Large intestine (tissue), 3 donors: Measurements from ENCODE around the gene POU2F1. TPM values are rescaled to one million over a fixed set of nuclear protein-coding genes. Genes with fewer than 3 reads are reported as not detected.
"Not testable (repeated sequence)": the region's sequence is repeated elsewhere in the genome, so short reads cannot be mapped to it uniquely, and the experiment has no call there.

Experiments used
- DNase-seq, 2 donors: peaks; one replicate each; pipeline versions ENCODE4 v3.0.0 to v3.0.0-alpha.2; 2013
- H3K27ac ChIP-seq: one replicate; pipeline ENCODE4 v1.5.1; 2013; ENCODE audit warnings: low read length
- H3K27me3 ChIP-seq: 2 replicates; pipeline ENCODE4 v1.6.1; 2013; ENCODE audit warnings: low read length; ENCODE audit not compliant: control insufficient read depth, insufficient read depth
- H3K36me3 ChIP-seq: 2 replicates; pipeline ENCODE4 v1.6.1; 2013; ENCODE audit warnings: low read length; ENCODE audit not compliant: control insufficient read depth, insufficient read depth
- H3K4me1 ChIP-seq: one replicate; pipeline ENCODE4 v1.6.1; 2013; ENCODE audit warnings: low read length; ENCODE audit not compliant: control insufficient read depth, insufficient read depth
- H3K4me3 ChIP-seq: one replicate; pipeline ENCODE4 v1.5.1; 2013; ENCODE audit warnings: low read length
- H3K9me3 ChIP-seq: one replicate; pipeline ENCODE4 v1.6.1; 2013; ENCODE audit warnings: mild to moderate bottlenecking, low read depth, low read length, moderate library complexity; ENCODE audit not compliant: control insufficient read depth
- WGBS: methylation state at CpG from one replicate; pipeline ENCODE4 v1.1.5; 2013; ENCODE audit warnings: low lambda C conversion rate; ENCODE audit not compliant: insufficient coverage; 5-methylcytosine and 5-hydroxymethylcytosine counted together
- polyA plus RNA-seq: library from polyadenylated mRNA; unstranded; fragments of 120-200 nt; gene quantifications from one replicate; pipeline ENCODE4 v1.2.1, GENCODE V29; 2013

The POU2F1 gene
- polyA plus RNA-seq, 1 donor, result 8.9 TPM

DNA sequence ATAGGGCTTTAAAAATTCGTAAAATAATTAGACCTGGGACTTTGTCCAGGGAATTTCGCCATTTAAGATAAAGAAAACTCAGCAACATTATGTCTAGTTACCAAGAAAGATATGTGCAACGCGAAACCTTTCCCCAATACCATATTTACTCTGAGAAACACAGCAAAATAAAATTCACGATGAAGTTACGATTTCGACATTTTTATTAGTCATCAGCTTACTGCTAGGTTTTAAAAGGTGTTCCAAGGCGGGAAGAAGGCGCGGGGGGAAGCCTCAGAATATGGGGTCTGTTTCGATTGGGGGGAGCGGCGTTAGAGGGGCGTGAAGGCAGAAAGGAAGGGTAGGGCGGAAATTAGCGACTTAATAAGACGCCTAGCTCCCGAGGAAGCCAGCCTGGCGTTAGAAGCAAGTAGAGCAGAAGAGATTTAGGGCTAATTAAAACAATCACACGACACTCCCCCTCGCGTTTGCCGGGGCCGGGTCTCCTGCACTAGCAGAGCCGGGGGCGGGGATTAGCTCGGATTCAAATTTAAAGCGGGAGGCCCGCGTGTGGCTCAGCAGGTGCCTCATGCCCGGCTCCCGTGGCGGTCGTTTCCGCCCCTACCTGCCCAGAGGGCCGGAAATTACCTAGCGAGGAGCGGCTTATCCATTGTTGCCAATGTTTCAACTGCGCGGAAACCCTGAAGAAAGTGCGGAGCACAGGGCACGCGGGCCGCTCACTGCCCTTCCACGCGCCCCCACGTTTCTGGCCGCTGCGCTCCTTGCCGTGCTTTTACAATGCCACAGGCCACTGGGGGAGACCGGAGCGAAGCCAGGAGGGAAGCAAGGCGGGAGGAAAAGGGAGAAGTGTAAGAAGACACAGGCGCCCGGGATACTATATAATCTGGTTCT, 795 bp upstream of the POU2F1 start:
- H3K4me1 ChIP-seq, result peaks cover 18% of the 10 kb centered on the region

DNA sequence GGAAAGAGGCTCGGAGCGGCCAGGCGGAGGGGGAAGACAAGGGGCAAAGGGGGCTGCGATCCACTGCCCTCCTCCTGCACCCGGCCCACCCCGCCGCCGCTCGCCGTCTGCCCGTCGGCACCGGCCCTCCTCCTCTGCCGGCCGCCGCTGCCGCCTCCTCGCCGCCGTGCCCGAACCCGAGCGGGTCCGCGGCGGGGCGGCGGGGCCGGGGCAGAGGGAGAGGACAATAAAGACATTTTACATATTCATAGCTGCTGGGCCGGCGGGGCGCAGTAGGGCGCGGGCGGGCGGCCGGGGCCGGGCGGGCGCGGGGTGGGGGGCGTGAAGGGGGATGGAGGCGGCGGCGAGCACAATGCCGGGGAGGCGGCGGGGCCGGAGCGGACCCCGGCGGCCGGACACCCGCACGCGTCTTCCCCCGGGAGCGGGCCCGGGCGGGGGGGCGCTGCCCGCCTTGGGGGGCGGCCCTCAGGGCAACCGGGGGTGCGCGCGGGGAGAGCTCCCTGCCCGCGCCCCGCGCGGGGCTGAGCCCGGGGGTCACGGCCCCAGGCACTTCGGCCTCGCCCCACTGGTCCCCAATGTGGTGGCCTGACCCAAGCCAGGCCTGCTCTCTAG, 546 bp downstream of the POU2F1 start:
- Histone ChIP-seq H3K4me1 (peaks cover 18% of the 10 kb centered on the region), H3K4me3 (peak overlapping the region; percentile 86), H3K36me3 (no peaks in the 10 kb centered on the region), H3K9me3 (no peaks in the 10 kb centered on the region), H3K27me3 (no peaks in the 10 kb centered on the region), H3K27ac (peak overlapping the region; percentile 96)
- no CpG with 5 or more reads among the region's 76 CpGs for WGBS
- DNase-seq, result no peak

More for the DNA sequence above, 795 bp upstream of the POU2F1 start:
- peak; percentile 86 to 95 for DNase-seq
- Histone ChIP-seq H3K4me3 (peak overlapping the region; percentile 71), H3K27me3 (no peaks in the 10 kb centered on the region), H3K9me3 (no peaks in the 10 kb centered on the region), H3K36me3 (no peaks in the 10 kb centered on the region), H3K27ac (peak overlapping the region; percentile 92)
- WGBS, result no CpG with 5 or more reads among the region's 55 CpGs

DNA sequence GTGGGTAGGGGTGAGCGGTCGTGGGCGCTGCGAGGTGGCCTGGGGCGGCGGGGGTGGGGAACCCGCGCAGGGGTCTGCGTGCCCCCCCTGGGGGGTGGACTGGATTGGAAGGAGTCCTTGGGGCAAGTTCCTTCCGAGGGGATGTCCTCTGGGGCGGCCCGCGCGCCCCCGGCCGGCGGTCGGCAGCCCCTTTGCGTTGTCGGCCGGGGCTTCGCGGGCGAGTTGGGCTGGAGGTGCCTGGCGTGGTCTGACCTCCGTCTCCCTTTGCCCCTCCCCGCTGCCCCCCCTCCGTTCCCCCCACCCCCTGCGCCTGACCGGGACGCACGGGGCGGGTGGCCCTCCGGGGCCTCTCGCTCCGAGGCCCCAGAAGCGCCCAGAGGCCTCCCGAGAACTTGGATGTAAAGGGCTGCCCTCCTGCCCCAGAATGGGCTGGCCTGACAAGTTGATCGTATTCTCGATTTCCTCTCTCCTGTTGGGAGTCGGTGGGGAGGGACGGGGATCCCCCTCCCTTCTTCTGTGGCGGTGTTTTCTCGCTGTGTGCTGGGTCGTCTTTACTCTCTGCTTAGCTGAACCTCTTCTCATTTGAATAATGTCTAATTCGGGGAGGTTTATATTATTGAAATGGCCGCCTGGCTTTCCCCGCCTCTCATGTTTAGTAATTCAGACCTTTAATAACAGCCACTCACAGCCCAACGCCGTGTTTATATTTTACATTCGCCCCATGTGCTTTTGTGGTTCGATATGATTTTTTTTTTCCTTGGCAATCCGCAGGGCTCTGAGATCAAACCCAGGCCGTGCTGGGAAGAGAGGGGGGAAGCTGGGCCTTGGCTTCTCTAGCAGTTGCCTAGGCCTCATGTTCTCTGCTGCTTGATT, 1.3 kb downstream of the POU2F1 start:
- no peaks in the 10 kb centered on the region for H3K9me3 ChIP-seq
- H3K27ac ChIP-seq, result peak overlapping the region; percentile 96
- peak overlapping the region; percentile 67 for H3K4me3 ChIP-seq
- peak; percentile 65 to 93 for DNase-seq
- no peaks in the 10 kb centered on the region for H3K36me3 ChIP-seq
- 10% methylated on average over 2 of the region's 54 CpGs for WGBS
- peaks cover 18% of the 10 kb centered on the region for H3K4me1 ChIP-seq
- H3K27me3 ChIP-seq, result no peaks in the 10 kb centered on the region

DNA sequence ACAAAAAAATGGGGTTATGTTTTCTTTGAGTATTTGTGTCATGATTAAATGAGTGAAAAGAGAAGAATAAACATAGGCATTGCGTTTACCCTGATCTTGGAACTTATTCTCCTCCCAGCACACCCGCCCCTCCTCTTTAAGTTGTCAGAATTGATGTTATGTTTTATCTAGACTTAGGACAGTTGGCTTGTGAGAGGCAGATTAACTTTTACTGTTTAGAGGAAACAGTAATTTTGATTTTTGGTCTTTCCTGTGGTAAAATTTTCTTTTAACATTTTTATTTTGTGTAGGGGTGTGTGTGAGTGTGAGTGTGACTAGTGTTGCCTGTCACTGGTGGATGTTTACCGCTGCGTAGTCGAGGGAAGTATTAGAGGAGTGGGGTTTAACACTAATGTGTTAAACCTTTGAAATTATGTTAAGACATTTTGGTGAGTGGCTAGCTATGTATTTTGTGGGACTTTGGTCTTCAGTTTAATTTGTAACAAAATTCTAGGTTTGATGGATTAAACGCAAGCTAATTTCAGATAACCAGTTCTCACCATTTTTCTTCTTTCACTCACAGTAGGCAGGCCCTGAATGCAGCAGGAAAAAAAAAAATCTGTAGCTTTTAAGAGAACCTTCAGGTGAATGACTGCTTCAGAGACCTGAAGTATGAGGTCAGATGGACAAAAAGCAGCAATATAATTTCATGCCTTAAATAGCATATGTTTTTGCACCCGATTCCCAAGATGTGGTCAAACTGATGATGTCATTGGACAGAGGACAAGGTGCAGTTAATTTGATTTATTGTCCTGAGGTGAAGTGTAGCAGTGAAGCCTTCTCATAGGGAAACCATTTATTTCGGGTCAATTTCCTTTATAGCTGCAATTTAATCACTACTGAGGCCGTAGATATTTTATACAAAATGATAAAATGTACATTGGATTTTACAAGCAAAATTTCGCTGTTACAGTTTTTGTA, 2.7 kb downstream of the POU2F1 start:
- Histone ChIP-seq H3K4me1 (peaks cover 18% of the 10 kb centered on the region), H3K4me3 (no peak overlapping the region), H3K9me3 (no peaks in the 10 kb centered on the region), H3K36me3 (no peaks in the 10 kb centered on the region), H3K27ac (peak overlapping the region; percentile 96), H3K27me3 (no peaks in the 10 kb centered on the region)
- WGBS, result 61% methylated on average over 4 of the region's 10 CpGs
- DNase-seq, result peak; percentile 61 to 85

DNA sequence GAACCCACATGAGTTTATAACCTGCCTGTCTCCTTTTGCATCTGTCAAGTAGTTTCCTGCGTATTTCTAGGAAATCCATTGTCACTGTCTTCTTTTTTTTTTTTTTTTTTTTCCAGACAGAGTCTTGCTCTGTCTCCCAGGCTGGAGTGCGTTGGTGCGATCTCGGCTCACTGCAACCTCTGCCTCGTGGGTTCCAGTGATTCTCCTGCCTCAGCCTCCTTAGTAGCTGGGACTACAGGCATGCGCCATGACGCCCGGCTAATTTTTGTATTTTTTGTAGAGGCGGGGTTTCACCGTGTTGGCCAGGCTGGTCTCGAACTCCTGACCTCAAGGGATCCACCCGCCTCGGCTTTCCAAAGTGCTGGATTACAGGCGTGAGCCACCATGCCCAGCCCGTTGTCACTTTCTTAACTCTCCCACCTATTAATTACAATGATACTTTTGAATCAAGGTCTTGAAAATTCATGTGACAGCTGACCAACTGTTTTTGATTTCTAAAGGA, 4.1 kb downstream of the POU2F1 start:
- peaks cover 22% of the 10 kb centered on the region for H3K4me1 ChIP-seq
- 83% methylated on average over 1 of the region's 15 CpGs for WGBS
- H3K27ac ChIP-seq, result not testable (repeated sequence)

DNA sequence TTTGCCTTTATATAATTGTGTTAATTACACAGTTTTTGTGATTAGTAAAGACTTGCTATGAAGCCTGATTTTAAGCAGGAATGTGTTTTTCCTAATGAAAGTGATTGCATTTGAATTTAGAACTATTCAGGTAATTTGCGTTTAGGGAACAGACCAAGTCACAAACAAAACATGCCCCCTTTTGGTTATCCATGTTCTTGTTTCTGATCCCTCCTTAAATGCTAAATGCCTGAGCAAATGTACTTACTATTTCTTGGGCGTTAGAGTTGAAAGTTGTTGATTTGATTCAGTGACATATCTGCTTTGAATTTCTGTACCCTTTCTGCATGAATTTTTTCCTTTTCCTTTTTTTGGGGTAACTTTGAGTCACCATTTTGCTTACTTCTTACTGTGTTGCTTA, 5.2 kb downstream of the POU2F1 start:
- H3K27ac ChIP-seq, result no peak overlapping the region
- no peak for DNase-seq
- WGBS, result 80% methylated on average over 2 of the region's 2 CpGs
- peaks cover 22% of the 10 kb centered on the region for H3K4me1 ChIP-seq
- no peaks in the 10 kb centered on the region for H3K27me3 ChIP-seq
- no peaks in the 10 kb centered on the region for H3K36me3 ChIP-seq
- no peaks in the 10 kb centered on the region for H3K9me3 ChIP-seq
- no peak overlapping the region for H3K4me3 ChIP-seq

More for the DNA sequence above, 4.1 kb downstream of the POU2F1 start:
- H3K9me3 ChIP-seq, H3K36me3 ChIP-seq, DNase-seq, H3K4me3 ChIP-seq, H3K27me3 ChIP-seq: not testable (repeated sequence)

DNA sequence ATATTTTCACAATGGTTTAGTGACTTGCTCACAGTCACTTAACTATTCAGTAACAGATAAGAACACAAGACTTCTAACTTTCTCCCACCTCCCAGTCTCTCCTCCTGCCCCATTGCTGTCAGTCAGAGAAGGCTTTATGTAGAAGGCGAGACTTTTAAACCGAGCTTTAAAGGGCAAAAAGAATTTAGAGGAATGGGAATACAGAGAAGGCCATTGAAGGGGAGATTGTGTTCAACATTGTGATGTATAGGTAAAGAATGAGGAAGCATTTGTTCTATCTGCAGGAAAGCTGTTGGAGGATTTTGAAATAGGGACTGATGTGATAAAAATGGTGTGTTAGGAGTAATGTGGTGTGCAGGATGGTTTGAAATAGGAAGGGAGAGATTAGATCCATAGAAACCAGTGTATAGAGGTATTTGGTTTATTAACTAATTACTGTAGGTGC, 7.3 kb downstream of the POU2F1 start:
- H3K9me3 ChIP-seq, result no peaks in the 10 kb centered on the region
- H3K27ac ChIP-seq, result peak overlapping the region; percentile 14
- 29% methylated on average over 1 of the region's 2 CpGs for WGBS
- peaks cover 16% of the 10 kb centered on the region for H3K4me1 ChIP-seq
- no peaks in the 10 kb centered on the region for H3K27me3 ChIP-seq
- H3K36me3 ChIP-seq, result no peaks in the 10 kb centered on the region
- no peak overlapping the region for H3K4me3 ChIP-seq
- DNase-seq, result peak in 1 of 2 donors; percentile 39

DNA sequence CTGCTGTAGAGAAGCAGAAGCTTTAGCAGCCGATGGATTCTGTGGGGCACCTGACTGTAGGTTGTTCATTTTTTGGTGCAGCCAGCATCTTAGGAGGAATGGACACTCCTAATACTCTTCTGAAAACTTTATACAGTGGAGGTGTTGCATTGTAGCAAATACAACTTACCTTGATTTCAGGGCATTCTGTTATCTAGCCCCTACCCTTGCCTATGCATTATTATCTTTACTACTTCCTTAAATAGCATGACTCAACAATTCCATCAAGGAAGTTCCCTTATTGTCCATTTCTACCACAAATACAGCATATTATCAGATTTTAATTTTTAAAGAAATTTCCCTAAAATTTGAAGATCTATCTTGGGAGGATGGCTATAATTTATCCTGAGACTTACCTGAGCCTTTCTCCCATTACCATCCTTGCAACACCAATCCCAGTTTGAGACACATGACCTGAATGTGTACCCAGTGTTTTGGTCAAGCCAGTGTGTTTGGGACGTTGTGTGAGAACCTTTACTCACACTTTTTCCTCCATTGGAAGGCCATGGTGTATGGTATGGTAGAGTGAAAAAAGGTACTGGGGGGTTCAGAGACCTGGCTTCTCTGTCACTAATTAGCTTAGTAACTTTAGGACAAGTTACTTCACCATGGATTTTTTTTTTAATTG, 9.2 kb downstream of the POU2F1 start:
- Histone ChIP-seq H3K4me1 (peaks cover 12% of the 10 kb centered on the region), H3K27me3 (no peaks in the 10 kb centered on the region), H3K9me3 (no peaks in the 10 kb centered on the region), H3K4me3 (no peak overlapping the region), H3K36me3 (no peaks in the 10 kb centered on the region), H3K27ac (no peak overlapping the region)
- no CpG with 5 or more reads among the region's 2 CpGs for WGBS
- DNase-seq, result no peak

DNA sequence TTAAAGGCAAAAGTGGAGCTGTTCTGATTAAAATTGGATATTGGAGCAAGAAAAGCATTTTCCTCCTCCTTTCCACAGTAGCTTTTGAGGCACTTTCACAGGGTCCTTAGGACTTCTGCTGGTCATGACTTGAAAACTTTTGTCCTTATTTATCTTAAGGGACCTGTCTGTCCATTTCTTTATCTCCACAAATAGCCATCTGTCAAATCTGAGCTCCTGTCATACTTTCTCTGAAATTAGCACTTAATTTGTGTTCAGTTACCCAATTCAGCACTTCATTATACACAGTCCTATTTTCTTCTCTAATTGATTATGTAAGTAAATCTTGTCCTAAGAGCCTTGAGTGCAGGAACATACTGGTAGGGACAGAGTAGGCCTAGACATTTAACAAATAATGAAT, 9.8 kb downstream of the POU2F1 start:
- no peak overlapping the region for H3K27ac ChIP-seq
- no peak for DNase-seq
- H3K27me3 ChIP-seq, result no peaks in the 10 kb centered on the region
- H3K4me1 ChIP-seq, result peaks cover 12% of the 10 kb centered on the region
- no peaks in the 10 kb centered on the region for H3K9me3 ChIP-seq
- no peaks in the 10 kb centered on the region for H3K36me3 ChIP-seq
- H3K4me3 ChIP-seq, result no peak overlapping the region
